Superior temporal gyrus (tissue), 1 donor: ENCODE results near the gene PCDH15.

Experiments
- DNase-seq: peaks from one replicate; pipeline ENCODE4 v3.0.0-alpha.2; 2016; ENCODE audit errors: extremely low spot score

The PCDH15 gene

GRCh38 chr10:54125098-54125747 is 675.8 kb downstream of the PCDH15 start:
- no peak for DNase-seq

- no peak for DNase-seq
Observed at GRCh38 chr10:54124209-54124885, 676.7 kb downstream of the PCDH15 start.

- DNase-seq: no peak
Observed at GRCh38 chr10:54120806-54121205, 680.2 kb downstream of the PCDH15 start.

- DNase-seq: no peak
Observed at GRCh38 chr10:54108961-54109360, 692.1 kb downstream of the PCDH15 start.

- no peak for DNase-seq
Observed at GRCh38 chr10:54096892-54097291, 704.1 kb downstream of the PCDH15 start.

- no peak for DNase-seq
Observed at GRCh38 chr10:54094321-54094720, 706.7 kb downstream of the PCDH15 start.

GRCh38 chr10:54091237-54091636 is 709.8 kb downstream of the PCDH15 start:
- no peak for DNase-seq

- no peak for DNase-seq
Observed at GRCh38 chr10:54081950-54082349, 719.1 kb downstream of the PCDH15 start.

- no peak for DNase-seq
Observed at GRCh38 chr10:54067361-54067760, 733.7 kb downstream of the PCDH15 start.

- no peak for DNase-seq
Observed at GRCh38 chr10:54066646-54067045, 734.4 kb downstream of the PCDH15 start.

GRCh38 chr10:54065106-54065505 is 735.9 kb downstream of the PCDH15 start:
- DNase-seq: no peak

GRCh38 chr10:54064215-54064614 is 736.8 kb downstream of the PCDH15 start:
- no peak for DNase-seq

GRCh38 chr10:54063514-54063913 is 737.5 kb downstream of the PCDH15 start:
- no peak for DNase-seq

- DNase-seq: no peak
Observed at GRCh38 chr10:54060572-54060971, 740.5 kb downstream of the PCDH15 start.

GRCh38 chr10:54057357-54057756 is 743.7 kb downstream of the PCDH15 start:
- DNase-seq: no peak

GRCh38 chr10:54026340-54026739 is 774.7 kb downstream of the PCDH15 start:
- DNase-seq: no peak

GRCh38 chr10:54011117-54011516 is 789.9 kb downstream of the PCDH15 start:
- DNase-seq: no peak

GRCh38 chr10:54010337-54010933 is 790.6 kb downstream of the PCDH15 start:
- DNase-seq: no peak

GRCh38 chr10:54009672-54010071 is 791.4 kb downstream of the PCDH15 start:
- DNase-seq: no peak

GRCh38 chr10:54002077-54002476 is 799.0 kb downstream of the PCDH15 start:
- DNase-seq: no peak

- peak; percentile 74 for DNase-seq
Observed at GRCh38 chr10:53997953-53998352, 803.1 kb downstream of the PCDH15 start.

GRCh38 chr10:53990799-53991238 is 810.2 kb downstream of the PCDH15 start:
- no peak for DNase-seq

- no peak for DNase-seq
Observed at GRCh38 chr10:53983431-53983830, 817.6 kb downstream of the PCDH15 start.
